Karpas-422 (cell line): Measurements from ENCODE around the gene ENDOU. TPM values are rescaled to one million over a fixed set of nuclear protein-coding genes. Genes with fewer than 3 reads are reported as not detected.

ENCODE experiments used
- total RNA-seq: library from RNA; depleted of rRNA; stranded (reverse); fragments of >200 nt; shearing (Covaris generic); gene quantifications from 2 replicates; pipeline ENCODE4 v1.2.3, GENCODE V29; 2014; ENCODE audit warnings: low replicate concordance; rRNA removed

Gene ENDOU
- total RNA-seq, 1 experiment from 2014 or later = 1.2 TPM

Other genes starting within 250 kb of the ENDOU start
- gene RPAP3, start 19.5 kb downstream of the ENDOU start, total RNA-seq = 38.2 and 47.2 TPM in 2 replicates
- 4.4 and 11.9 TPM in 2 replicates for gene RAPGEF3, start 33.4 kb upstream of the ENDOU start, total RNA-seq
- gene SLC48A1, start 47.7 kb upstream of the ENDOU start, total RNA-seq = 21.5 and 21.9 TPM in 2 replicates
- gene HDAC7, start 94.4 kb upstream of the ENDOU start, total RNA-seq = 36.2 and 54.8 TPM in 2 replicates
- not detected in 2 replicates for gene VDR, start 179.5 kb upstream of the ENDOU start, total RNA-seq
- gene TMEM106C, start 238.1 kb upstream of the ENDOU start, total RNA-seq = 95.6 and 127 TPM in 2 replicates